ENCODE data around the gene THBS1. TPM values are rescaled to one million over a fixed set of nuclear protein-coding genes. Genes with fewer than 3 reads are reported as not detected.

Gene THBS1
- total and polyA plus RNA-seq, 12 donors, result 21.9 to 709 (median 271) TPM

DNA sequence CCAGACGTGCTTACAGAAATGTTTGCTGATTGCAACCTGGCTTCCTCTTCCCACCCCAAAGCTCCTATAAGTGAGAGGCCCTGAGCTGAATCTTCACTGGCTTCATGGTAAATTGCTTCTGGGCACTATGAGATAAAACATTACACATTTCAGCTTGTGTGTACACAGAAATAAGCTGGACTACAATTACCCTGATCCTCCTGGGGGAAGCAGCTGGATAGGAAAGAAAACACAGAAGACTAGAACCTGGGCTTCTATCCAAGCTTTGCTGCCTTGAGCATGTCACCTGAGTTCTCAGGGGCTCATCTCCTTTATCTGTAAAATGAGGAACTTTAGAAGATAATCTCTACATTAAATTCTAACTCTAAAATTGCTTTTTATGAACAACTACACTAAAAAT lies 40.3 kb downstream of the THBS1 start:
- H3K27ac ChIP-seq, result no peak overlapping the region
- H3K4me1 ChIP-seq (replicated peaks in 1 of 2), result peaks cover 0 to 14% of the 10 kb centered on the region in 2 donors
- no peak overlapping the region for H3K4me3 ChIP-seq
- no peaks in the 10 kb centered on the region for H3K9me3 ChIP-seq (replicated peaks in 1 of 3)
- no peaks in the 10 kb centered on the region for H3K27me3 ChIP-seq
- no peak for DNase-seq
- TF ChIP-seq, protein P1, sequence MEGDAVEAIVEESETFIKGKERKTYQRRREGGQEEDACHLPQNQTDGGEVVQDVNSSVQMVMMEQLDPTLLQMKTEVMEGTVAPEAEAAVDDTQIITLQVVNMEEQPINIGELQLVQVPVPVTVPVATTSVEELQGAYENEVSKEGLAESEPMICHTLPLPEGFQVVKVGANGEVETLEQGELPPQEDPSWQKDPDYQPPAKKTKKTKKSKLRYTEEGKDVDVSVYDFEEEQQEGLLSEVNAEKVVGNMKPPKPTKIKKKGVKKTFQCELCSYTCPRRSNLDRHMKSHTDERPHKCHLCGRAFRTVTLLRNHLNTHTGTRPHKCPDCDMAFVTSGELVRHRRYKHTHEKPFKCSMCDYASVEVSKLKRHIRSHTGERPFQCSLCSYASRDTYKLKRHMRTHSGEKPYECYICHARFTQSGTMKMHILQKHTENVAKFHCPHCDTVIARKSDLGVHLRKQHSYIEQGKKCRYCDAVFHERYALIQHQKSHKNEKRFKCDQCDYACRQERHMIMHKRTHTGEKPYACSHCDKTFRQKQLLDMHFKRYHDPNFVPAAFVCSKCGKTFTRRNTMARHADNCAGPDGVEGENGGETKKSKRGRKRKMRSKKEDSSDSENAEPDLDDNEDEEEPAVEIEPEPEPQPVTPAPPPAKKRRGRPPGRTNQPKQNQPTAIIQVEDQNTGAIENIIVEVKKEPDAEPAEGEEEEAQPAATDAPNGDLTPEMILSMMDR (IDR thresholded peaks at IDR 0.05), result no peak
- no peak for TF ChIP-seq POLR2A (IDR thresholded peaks at IDR 0.05)
- intact Hi-C loops (cut with DNase I), result no loop called here
- H3K36me3 ChIP-seq (replicated peaks in 1 of 2), result no peaks in the 10 kb centered on the region
- 60 to 75% (median 73%) methylated on average over 1 of the region's 1 CpG for WGBS, 4 donors

DNA sequence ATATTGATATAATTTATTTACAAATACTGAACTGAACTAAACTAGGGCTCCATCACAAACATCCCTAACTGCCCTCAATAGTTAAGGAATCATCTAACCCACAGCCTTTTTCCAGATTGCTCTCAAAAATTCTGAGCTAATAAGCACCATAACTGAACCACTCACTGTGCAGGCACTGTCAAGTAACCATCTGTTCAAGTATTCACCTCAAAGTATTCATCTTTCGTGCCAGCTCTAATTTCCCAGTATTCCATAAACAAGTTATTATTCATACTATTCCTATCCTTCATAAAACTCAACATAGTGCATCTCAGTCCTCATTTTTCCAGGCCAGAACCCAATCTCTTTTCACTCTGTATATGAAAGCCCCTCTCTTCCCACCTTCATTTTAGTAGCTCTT lies 41.1 kb downstream of the THBS1 start:
- no peak for TF ChIP-seq POLR2A (IDR thresholded peaks at IDR 0.05)
- TF ChIP-seq, protein P1 (IDR thresholded peaks at IDR 0.05), result no peak
- no peaks in the 10 kb centered on the region for H3K36me3 ChIP-seq (replicated peaks in 1 of 2)
- H3K27me3 ChIP-seq, result no peaks in the 10 kb centered on the region
- no peak overlapping the region for H3K27ac ChIP-seq
- peaks cover 0 to 14% of the 10 kb centered on the region in 2 donors for H3K4me1 ChIP-seq (replicated peaks in 1 of 2)
- DNase-seq, result no peak
- intact Hi-C loops (cut with DNase I), result no loop called here
- H3K4me3 ChIP-seq, result no peak overlapping the region
- no peaks in the 10 kb centered on the region for H3K9me3 ChIP-seq (replicated peaks in 1 of 3)
- 79 to 96% (median 93%) methylated on average over 1 of the region's 1 CpG for WGBS, 4 donors

DNA sequence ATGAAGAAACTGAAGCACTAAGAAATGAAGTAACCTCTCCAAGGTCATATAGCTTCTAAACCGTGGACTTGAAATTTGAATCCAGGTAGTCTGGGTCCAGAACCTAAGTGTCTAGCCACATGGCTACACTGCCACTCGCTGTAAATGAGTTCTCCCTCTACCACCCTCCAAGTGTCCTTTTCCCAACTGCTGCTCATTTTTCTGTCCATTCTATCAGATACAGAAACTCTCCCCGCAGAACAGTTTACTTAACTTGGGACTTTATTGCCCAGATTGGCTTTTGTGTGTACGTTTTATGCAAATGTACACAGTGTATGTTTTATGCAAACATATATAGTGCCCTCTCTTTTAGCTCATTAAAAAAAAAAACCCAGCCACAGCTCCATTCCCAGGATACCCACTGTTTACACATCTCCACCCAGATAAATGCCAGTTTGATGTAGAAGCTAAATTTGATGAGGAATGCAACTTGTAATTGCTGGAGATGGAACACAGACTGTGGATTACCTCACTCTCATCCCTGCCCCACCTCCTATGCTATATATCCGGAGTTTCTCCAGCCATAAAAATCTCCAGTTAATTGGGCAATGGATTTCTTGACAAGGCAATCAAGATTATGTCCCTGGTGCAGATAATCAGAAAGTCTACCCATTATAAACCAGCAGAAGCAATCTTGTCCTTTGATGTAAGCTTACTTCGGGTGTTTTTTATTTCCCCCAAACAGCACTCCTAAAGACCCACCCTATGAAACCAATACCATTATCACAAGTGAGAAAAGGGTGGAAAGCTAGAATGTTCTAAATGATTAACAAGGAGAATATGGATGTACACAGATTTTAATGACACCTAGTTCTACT lies 42.0 kb downstream of the THBS1 start:
- H3K36me3 ChIP-seq (replicated peaks in 1 of 2), result no peaks in the 10 kb centered on the region
- no peak for TF ChIP-seq POLR2A (IDR thresholded peaks at IDR 0.05)
- TF ChIP-seq, protein P1 (IDR thresholded peaks at IDR 0.05), result no peak
- intact Hi-C loops (cut with DNase I), result no loop called here
- H3K4me1 ChIP-seq (replicated peaks in 1 of 2), result peaks cover 0 to 14% of the 10 kb centered on the region in 2 donors
- H3K9me3 ChIP-seq (replicated peaks in 1 of 3), result no peaks in the 10 kb centered on the region
- no peak for DNase-seq
- H3K4me3 ChIP-seq, result no peak overlapping the region
- 74 to 77% (median 76%) methylated on average over 6 of the region's 6 CpGs for WGBS, 4 donors
- H3K27ac ChIP-seq, result no peak overlapping the region
- H3K27me3 ChIP-seq, result no peaks in the 10 kb centered on the region

DNA sequence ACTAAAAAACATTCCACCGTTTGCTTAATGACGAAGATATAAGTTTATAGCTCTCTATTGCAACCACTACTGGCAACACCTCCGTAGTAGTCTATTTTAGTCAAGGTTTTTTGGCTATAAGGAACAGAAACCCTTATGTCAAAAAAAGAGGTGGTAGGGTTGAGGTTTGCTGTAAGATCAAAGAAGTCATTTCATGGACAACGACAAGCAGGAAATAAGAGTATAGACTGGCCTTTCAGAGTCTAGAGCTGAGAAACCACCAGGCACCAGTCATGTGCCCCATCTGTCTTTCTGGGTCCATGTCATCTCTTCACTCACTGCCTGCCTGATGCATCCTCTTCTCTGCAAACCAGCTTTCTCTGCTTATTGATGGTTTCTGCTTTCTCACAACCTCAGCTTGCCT lies 42.7 kb downstream of the THBS1 start:
- intact Hi-C loops (cut with DNase I), result no loop called here
- Histone ChIP-seq H3K27ac (no peak overlapping the region), H3K4me3 (no peak overlapping the region), H3K9me3 (replicated peaks in 1 of 3) (no peaks in the 10 kb centered on the region), H3K4me1 (replicated peaks in 1 of 2) (peaks cover 0 to 14% of the 10 kb centered on the region in 2 donors), H3K36me3 (replicated peaks in 1 of 2) (no peaks in the 10 kb centered on the region), H3K27me3 (no peaks in the 10 kb centered on the region)
- DNase-seq, result no peak
- TF ChIP-seq POLR2A (IDR thresholded peaks at IDR 0.05), result no peak
- TF ChIP-seq, protein P1 (IDR thresholded peaks at IDR 0.05), result no peak
- WGBS, 4 donors, result 78 to 82% (median 79%) methylated on average over 4 of the region's 4 CpGs

Data from adrenal gland (tissue), 12 donors.